ENCODE results near the gene ASMTL. TPM values are rescaled to one million over a fixed set of nuclear protein-coding genes. Genes with fewer than 3 reads are reported as not detected.

The ASMTL gene
- total and polyA plus RNA-seq, 2 experiments from 2014 or later: 53.7 to 61.2 TPM

DNA sequence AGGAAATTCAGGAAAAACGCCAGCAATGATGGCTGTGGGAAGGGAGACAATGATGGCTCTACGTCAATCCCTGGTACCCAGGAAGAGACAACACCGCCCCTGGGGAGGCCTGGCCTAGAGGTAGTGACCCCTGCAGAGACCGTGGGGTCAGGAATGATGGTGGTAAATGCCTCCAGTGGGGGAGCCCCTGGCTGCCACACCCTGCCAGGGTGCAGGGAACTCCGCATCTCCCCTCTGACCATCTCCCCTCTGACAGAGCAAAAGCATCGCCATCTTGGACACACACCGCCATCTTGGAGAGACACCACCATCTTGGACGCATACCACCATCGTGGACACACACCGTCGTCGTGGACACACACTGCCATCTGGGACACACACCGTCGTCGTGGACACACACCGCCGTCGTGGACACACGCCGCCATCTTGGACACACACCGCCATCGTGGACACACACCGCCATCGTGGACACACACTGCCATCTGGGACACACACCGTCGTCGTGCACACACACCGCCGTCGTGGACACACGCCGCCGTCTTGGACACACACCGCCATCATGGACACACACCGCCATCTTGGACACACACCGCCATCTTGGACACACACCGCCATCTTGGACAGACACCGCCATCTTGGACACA, 9.9 kb downstream of the ASMTL start:
- H3K4me1 ChIP-seq (ENCODE audit: insufficient read depth): no peaks in the 10 kb centered on the region
- peaks cover 9% of the 10 kb centered on the region for H3K27me3 Mint-ChIP-seq (ENCODE audit: insufficient read depth, low read depth, poor library complexity)
- no peak overlapping the region for H3K4me3 ChIP-seq
- no peak overlapping the region for H2AFZ ChIP-seq
- peaks cover 85% of the 10 kb centered on the region for H3K36me3 Mint-ChIP-seq (ENCODE audit: low read depth)
- H3K27ac ChIP-seq (ENCODE audit: low read depth): no peak overlapping the region
- no peak overlapping the region for H3K4me2 ChIP-seq
- no peak for TF ChIP-seq EZH2phosphoT487 (IDR thresholded peaks at IDR 0.05; ENCODE audit: unreplicated experiment)
- TF ChIP-seq, protein P1, sequence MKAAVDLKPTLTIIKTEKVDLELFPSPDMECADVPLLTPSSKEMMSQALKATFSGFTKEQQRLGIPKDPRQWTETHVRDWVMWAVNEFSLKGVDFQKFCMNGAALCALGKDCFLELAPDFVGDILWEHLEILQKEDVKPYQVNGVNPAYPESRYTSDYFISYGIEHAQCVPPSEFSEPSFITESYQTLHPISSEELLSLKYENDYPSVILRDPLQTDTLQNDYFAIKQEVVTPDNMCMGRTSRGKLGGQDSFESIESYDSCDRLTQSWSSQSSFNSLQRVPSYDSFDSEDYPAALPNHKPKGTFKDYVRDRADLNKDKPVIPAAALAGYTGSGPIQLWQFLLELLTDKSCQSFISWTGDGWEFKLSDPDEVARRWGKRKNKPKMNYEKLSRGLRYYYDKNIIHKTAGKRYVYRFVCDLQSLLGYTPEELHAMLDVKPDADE (IDR thresholded peaks at IDR 0.05): no peak
- TF ChIP-seq EZH2 (IDR thresholded peaks at IDR 0.05; ENCODE audit: low read depth, unreplicated experiment): no peak
- TF ChIP-seq, protein P2, sequence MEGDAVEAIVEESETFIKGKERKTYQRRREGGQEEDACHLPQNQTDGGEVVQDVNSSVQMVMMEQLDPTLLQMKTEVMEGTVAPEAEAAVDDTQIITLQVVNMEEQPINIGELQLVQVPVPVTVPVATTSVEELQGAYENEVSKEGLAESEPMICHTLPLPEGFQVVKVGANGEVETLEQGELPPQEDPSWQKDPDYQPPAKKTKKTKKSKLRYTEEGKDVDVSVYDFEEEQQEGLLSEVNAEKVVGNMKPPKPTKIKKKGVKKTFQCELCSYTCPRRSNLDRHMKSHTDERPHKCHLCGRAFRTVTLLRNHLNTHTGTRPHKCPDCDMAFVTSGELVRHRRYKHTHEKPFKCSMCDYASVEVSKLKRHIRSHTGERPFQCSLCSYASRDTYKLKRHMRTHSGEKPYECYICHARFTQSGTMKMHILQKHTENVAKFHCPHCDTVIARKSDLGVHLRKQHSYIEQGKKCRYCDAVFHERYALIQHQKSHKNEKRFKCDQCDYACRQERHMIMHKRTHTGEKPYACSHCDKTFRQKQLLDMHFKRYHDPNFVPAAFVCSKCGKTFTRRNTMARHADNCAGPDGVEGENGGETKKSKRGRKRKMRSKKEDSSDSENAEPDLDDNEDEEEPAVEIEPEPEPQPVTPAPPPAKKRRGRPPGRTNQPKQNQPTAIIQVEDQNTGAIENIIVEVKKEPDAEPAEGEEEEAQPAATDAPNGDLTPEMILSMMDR (conservative IDR thresholded peaks at IDR 0.05; ENCODE audit: low read depth in 2 of 2): no peak
- no peak for TF ChIP-seq POLR2AphosphoS5 (IDR thresholded peaks at IDR 0.05; ENCODE audit: low read depth)
- TF ChIP-seq REST (IDR thresholded peaks at IDR 0.05; ENCODE audit: unreplicated experiment): no peak
- no peak for TF ChIP-seq JUNB (IDR thresholded peaks at IDR 0.05; ENCODE audit: unreplicated experiment)
- TF ChIP-seq, protein P3, sequence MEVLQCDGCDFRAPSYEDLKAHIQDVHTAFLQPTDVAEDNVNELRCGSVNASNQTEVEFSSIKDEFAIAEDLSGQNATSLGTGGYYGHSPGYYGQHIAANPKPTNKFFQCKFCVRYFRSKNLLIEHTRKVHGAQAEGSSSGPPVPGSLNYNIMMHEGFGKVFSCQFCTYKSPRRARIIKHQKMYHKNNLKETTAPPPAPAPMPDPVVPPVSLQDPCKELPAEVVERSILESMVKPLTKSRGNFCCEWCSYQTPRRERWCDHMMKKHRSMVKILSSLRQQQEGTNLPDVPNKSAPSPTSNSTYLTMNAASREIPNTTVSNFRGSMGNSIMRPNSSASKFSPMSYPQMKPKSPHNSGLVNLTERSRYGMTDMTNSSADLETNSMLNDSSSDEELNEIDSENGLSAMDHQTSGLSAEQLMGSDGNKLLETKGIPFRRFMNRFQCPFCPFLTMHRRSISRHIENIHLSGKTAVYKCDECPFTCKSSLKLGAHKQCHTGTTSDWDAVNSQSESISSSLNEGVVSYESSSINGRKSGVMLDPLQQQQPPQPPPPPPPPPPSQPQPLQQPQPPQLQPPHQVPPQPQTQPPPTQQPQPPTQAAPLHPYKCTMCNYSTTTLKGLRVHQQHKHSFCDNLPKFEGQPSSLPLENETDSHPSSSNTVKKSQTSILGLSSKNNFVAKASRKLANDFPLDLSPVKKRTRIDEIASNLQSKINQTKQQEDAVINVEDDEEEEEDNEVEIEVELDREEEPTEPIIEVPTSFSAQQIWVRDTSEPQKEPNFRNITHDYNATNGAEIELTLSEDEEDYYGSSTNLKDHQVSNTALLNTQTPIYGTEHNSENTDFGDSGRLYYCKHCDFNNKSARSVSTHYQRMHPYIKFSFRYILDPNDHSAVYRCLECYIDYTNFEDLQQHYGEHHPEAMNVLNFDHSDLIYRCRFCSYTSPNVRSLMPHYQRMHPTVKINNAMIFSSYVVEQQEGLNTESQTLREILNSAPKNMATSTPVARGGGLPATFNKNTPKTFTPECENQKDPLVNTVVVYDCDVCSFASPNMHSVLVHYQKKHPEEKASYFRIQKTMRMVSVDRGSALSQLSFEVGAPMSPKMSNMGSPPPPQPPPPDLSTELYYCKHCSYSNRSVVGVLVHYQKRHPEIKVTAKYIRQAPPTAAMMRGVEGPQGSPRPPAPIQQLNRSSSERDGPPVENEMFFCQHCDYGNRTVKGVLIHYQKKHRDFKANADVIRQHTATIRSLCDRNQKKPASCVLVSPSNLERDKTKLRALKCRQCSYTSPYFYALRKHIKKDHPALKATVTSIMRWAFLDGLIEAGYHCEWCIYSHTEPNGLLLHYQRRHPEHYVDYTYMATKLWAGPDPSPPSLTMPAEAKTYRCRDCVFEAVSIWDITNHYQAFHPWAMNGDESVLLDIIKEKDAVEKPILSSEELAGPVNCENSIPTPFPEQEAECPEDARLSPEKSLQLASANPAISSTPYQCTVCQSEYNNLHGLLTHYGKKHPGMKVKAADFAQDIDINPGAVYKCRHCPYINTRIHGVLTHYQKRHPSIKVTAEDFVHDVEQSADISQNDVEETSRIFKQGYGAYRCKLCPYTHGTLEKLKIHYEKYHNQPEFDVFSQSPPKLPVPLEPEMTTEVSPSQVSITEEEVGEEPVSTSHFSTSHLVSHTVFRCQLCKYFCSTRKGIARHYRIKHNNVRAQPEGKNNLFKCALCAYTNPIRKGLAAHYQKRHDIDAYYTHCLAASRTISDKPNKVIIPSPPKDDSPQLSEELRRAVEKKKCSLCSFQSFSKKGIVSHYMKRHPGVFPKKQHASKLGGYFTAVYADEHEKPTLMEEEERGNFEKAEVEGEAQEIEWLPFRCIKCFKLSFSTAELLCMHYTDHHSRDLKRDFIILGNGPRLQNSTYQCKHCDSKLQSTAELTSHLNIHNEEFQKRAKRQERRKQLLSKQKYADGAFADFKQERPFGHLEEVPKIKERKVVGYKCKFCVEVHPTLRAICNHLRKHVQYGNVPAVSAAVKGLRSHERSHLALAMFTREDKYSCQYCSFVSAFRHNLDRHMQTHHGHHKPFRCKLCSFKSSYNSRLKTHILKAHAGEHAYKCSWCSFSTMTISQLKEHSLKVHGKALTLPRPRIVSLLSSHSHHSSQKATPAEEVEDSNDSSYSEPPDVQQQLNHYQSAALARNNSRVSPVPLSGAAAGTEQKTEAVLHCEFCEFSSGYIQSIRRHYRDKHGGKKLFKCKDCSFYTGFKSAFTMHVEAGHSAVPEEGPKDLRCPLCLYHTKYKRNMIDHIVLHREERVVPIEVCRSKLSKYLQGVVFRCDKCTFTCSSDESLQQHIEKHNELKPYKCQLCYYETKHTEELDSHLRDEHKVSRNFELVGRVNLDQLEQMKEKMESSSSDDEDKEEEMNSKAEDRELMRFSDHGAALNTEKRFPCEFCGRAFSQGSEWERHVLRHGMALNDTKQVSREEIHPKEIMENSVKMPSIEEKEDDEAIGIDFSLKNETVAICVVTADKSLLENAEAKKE (CRISPR knock-in tag; IDR thresholded peaks at IDR 0.05): no peak
- TF ChIP-seq STAT1 (IDR thresholded peaks at IDR 0.05; ENCODE audit: unreplicated experiment): no peak
- TF ChIP-seq CREB1 (CRISPR knock-in tag; IDR thresholded peaks at IDR 0.05; ENCODE audit: low read depth): no peak
- no peak for TF ChIP-seq ZNF114 (CRISPR knock-in tag; IDR thresholded peaks at IDR 0.05)
- TF ChIP-seq NANOG (IDR thresholded peaks at IDR 0.05; ENCODE audit: borderline replicate concordance): no peak
- TF ChIP-seq ZNF331 (CRISPR knock-in tag; IDR thresholded peaks at IDR 0.05; ENCODE audit: low read depth): no peak
- H3K79me2 ChIP-seq (replicated peaks; ENCODE audit: insufficient read depth): peaks cover 68% of the 10 kb centered on the region
- peaks cover 8% of the 10 kb centered on the region; the same call in 1 of the 2 replicates for H3K36me3 ChIP-seq (ENCODE audit: insufficient read depth)
- H3K4me3 Mint-ChIP-seq: no peak overlapping the region
- H3K4me1 Mint-ChIP-seq: no peaks in the 10 kb centered on the region
- no peak for ATAC-seq
- H4K20me1 ChIP-seq (replicated peaks; ENCODE audit: insufficient read depth): peaks cover 17% of the 10 kb centered on the region
- H3K27ac Mint-ChIP-seq: no peak overlapping the region
- no peaks in the 10 kb centered on the region for H3K27me3 ChIP-seq (ENCODE audit: insufficient read depth)
- peaks cover 72% of the 10 kb centered on the region for H3K9me3 Mint-ChIP-seq
- peaks cover 11% of the 10 kb centered on the region; the same call in 1 of the 2 replicates for H3K9me2 ChIP-seq (ENCODE audit: insufficient read depth)
- DNase-seq (ENCODE audit: low spot score): no peak
- no peaks in the 10 kb centered on the region for H3F3A ChIP-seq (replicated peaks; ENCODE audit: low read depth)

Data from GM23338 (cell line).